Measurements from ENCODE around the gene POMT1.

The POMT1 gene

GRCh38 chr9:131528186-131528585 is 25.5 kb downstream of the POMT1 start:
- TF ChIP-seq, protein P1, sequence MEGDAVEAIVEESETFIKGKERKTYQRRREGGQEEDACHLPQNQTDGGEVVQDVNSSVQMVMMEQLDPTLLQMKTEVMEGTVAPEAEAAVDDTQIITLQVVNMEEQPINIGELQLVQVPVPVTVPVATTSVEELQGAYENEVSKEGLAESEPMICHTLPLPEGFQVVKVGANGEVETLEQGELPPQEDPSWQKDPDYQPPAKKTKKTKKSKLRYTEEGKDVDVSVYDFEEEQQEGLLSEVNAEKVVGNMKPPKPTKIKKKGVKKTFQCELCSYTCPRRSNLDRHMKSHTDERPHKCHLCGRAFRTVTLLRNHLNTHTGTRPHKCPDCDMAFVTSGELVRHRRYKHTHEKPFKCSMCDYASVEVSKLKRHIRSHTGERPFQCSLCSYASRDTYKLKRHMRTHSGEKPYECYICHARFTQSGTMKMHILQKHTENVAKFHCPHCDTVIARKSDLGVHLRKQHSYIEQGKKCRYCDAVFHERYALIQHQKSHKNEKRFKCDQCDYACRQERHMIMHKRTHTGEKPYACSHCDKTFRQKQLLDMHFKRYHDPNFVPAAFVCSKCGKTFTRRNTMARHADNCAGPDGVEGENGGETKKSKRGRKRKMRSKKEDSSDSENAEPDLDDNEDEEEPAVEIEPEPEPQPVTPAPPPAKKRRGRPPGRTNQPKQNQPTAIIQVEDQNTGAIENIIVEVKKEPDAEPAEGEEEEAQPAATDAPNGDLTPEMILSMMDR (IDR thresholded peaks at IDR 0.05; ENCODE audit: low read depth, low read length, missing control alignments): no peak
- no peak for DNase-seq (ENCODE audit: low read depth)
- in situ Hi-C loops (cut with HindIII; ENCODE audit: low sequenced_read_pairs): no loop called here
- no peak overlapping the region for H3K4me3 ChIP-seq (ENCODE audit: low read depth, low read length)

DNA sequence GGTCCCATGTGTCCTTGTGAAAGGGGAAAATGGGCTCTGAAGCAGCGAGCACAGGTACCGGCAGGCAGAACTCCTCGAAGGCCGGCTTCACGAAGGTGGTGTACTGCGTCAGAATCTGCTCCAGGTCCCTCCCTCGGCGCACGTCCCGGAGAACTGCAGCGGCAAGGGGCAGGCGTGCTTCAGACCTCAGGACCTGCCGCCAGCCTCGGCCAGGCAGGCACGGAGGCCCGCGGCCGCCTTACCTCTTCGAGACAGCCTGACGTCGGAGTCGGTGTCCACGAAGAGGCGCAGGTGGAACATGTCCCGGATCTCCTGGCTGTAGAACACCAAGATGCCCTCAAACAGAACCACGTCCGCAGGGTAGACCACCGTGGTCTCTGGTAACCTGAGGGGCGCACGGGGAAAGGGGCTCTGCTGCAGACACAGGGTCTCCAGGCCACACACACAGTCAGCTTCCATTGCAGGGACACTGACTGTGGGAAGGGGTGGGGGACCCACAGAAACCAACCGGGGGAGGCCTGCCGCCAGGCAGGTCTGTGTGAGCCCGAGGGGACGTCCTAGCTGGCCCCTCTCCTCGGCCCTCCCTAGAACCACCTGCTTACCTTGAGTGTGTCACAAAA is 26.3 kb downstream of the POMT1 start:
- no peak for DNase-seq (ENCODE audit: low read depth)
- in situ Hi-C loops (cut with HindIII; ENCODE audit: low sequenced_read_pairs): no loop called here
- no peak overlapping the region for H3K4me3 ChIP-seq (ENCODE audit: low read depth, low read length)
- TF ChIP-seq, protein P1 (IDR thresholded peaks at IDR 0.05; ENCODE audit: low read depth, low read length, missing control alignments): no peak

- DNase-seq (ENCODE audit: low read depth): no peak
- TF ChIP-seq, protein P1 (IDR thresholded peaks at IDR 0.05; ENCODE audit: low read depth, low read length, missing control alignments): no peak
- in situ Hi-C loops (cut with HindIII; ENCODE audit: low sequenced_read_pairs): no loop called here
- H3K4me3 ChIP-seq (ENCODE audit: low read depth, low read length): peak overlapping the region; percentile 72
These were observed 27.2 kb downstream of the POMT1 start for GRCh38 chr9:131529597-131530545.

DNA sequence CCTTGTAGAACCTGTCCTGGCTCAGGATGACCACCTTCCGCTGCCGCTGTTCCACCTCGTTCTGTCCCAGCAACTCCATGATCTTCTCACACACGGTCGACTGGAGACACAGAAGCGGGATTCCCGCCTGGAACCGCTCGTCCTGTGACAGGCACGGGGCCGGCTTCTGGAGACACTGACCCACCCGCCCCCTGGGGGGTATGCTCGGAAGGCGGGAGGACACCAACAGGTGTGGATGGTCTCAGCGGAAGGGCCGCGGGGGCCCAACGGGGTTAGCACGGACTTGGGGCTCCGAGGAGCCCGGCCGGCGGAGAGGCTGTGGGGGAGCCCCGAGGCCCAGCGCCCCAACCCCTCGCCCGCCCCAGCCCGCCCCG is 27.8 kb downstream of the POMT1 start:
- DNase-seq (ENCODE audit: low read depth): no peak
- peak overlapping the region; percentile 72 for H3K4me3 ChIP-seq (ENCODE audit: low read depth, low read length)
- TF ChIP-seq, protein P1 (IDR thresholded peaks at IDR 0.05; ENCODE audit: low read depth, low read length, missing control alignments): peak; percentile 35
- in situ Hi-C loops (cut with HindIII; ENCODE audit: low sequenced_read_pairs): no loop called here

- in situ Hi-C loops (cut with HindIII; ENCODE audit: low sequenced_read_pairs): no loop called here
- peak within 1 kb of the TSS; percentile 72 for H3K4me3 ChIP-seq (ENCODE audit: low read depth, low read length)
- TF ChIP-seq, protein P1 (IDR thresholded peaks at IDR 0.05; ENCODE audit: low read depth, low read length, missing control alignments): no peak
- DNase-seq (ENCODE audit: low read depth): peak; percentile 11
These were observed 28.5 kb downstream of the POMT1 start, which contains the start of gene UCK1 for GRCh38 chr9:131530920-131531832. TSS of gene UCK1 (minus strand) at chr9:131531263. CDS start at chr9:131531174, 89 bp downstream.

GRCh38 chr9:131534721-131535237 is 32.1 kb downstream of the POMT1 start:
- TF ChIP-seq, protein P1 (IDR thresholded peaks at IDR 0.05; ENCODE audit: low read depth, low read length, missing control alignments): no peak
- in situ Hi-C loops (cut with HindIII; ENCODE audit: low sequenced_read_pairs): no loop called here
- H3K4me3 ChIP-seq (ENCODE audit: low read depth, low read length): no peak overlapping the region
- no peak for DNase-seq (ENCODE audit: low read depth)
